Sigmoid colon (tissue), 3 donors: ENCODE measurements around the gene SUN2.

Experiments
- POLR2A ChIP-seq, 2 donors: fragments of 450-650 bp; IDR thresholded peaks; one replicate each; pipeline ENCODE4 v1.6.1; 2016; ENCODE audit warnings: antibody characterized with exemption in 2 of 2, mild to moderate bottlenecking in 2 of 2, moderate library complexity in 2 of 2
- TF ChIP-seq, protein P1 (sequence below), 4 experiments: fragments of 450-650 bp in 3 of 4; fragments of 200-600 bp in 1 of 4; IDR thresholded peaks; one replicate each; pipeline ENCODE4 v1.5.1; 2016 to 2019; ENCODE audit warnings: antibody characterized with exemption in 4 of 4, mild to moderate bottlenecking in 3 of 4, moderate library complexity in 2 of 4

DNA sequence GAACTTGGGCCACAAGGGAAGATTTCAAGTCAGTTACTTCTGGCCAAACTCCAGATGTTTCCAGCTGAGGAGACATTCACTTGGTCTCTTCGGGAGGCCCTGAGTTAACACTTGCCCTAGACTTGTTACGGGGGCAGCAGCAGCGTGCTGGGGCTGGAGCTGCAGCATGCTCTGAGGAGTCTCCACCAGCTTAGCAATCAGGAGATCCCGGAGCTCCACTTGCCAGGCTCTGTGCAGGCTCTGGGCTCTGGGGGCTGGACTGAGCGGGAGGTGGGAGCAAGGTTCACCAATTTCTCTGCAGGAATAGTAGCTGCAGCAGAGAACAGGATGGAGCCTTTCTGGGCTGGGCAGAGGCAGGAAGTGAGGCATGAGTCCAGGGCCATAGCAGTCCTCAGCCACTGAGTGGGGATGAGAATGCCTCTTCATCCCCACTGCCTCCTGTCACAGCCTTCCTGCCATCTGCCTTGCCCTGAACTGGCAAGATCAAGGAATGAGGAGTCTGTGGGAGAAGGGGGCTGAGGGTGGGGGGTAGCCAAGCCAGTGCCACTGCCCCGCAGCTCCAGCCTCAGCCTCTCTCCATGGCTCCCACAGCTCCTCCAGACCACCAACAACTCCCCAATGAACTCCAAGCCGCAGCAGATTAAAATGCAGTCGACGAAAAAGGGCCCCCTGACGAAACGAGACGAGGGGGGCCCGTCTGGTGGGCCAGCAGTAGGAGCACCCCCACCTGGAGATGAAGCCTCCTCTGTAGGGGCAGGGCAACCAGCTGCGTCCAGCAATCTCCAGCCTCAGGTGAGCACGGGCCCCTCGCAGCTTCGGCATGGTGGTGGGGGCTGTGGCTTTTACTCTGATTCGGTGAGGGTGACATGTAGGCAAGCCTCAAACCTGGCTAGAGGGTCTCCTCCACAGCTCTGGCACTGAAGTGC is 26.7 kb downstream of the SUN2 start:
- TF ChIP-seq, protein P1, sequence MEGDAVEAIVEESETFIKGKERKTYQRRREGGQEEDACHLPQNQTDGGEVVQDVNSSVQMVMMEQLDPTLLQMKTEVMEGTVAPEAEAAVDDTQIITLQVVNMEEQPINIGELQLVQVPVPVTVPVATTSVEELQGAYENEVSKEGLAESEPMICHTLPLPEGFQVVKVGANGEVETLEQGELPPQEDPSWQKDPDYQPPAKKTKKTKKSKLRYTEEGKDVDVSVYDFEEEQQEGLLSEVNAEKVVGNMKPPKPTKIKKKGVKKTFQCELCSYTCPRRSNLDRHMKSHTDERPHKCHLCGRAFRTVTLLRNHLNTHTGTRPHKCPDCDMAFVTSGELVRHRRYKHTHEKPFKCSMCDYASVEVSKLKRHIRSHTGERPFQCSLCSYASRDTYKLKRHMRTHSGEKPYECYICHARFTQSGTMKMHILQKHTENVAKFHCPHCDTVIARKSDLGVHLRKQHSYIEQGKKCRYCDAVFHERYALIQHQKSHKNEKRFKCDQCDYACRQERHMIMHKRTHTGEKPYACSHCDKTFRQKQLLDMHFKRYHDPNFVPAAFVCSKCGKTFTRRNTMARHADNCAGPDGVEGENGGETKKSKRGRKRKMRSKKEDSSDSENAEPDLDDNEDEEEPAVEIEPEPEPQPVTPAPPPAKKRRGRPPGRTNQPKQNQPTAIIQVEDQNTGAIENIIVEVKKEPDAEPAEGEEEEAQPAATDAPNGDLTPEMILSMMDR (IDR thresholded peaks at IDR 0.05), result no peak
- no peak for TF ChIP-seq POLR2A (IDR thresholded peaks at IDR 0.05)
